Bronchial epithelial cell (primary cell): ENCODE measurements around the gene NRL. TPM values are rescaled to one million over a fixed set of nuclear protein-coding genes. Genes with fewer than 3 reads are reported as not detected.

Experiments
- DNase-seq: peaks from one replicate; pipeline ENCODE4 v3.0.0-alpha.2; 2010; ENCODE audit warnings: low read depth
- FAIRE-seq: peaks from 2 replicates; lab custom pipeline; 2011; peaks lifted over from hg19 to GRCh38; lab: Jason Lieb, UNC
- H3K27me3 ChIP-seq: 2 replicates; pipeline ENCODE4 v1.5.1; 2011; ENCODE audit warnings: low read length; ENCODE audit not compliant: control insufficient read depth, insufficient read depth
- H3K36me3 ChIP-seq: 2 replicates; pipeline ENCODE4 v1.5.1; 2011; ENCODE audit warnings: low read length; ENCODE audit not compliant: control insufficient read depth, insufficient read depth
- H3K4me3 ChIP-seq: 2 replicates; pipeline ENCODE4 v1.5.1; 2011; ENCODE audit warnings: mild to moderate bottlenecking, low read depth, low read length, control low read depth
- CTCF ChIP-seq: IDR thresholded peaks from 2 replicates; pipeline ENCODE4 v1.5.1; 2011; ENCODE audit warnings: mild to moderate bottlenecking, moderate library complexity, low read length, control low read depth, inconsistent platforms; ENCODE audit not compliant: insufficient read depth, severe bottlenecking
- total RNA-seq: library from RNA; depleted of rRNA; stranded (reverse); fragments of >200 nt; gene quantifications from 2 replicates; pipeline ENCODE4 v1.2.1, GENCODE V29; 2014

The NRL gene
- total RNA-seq, 1 donor from 2014 or later = 0.79 TPM

GRCh38 chr14:24113801-24114531 lies 783 bp downstream of the NRL start:
- no peaks in the 10 kb centered on the region for H3K27me3 ChIP-seq
- DNase-seq (peak; percentile 76), FAIRE-seq (no peak)
- TF ChIP-seq CTCF = no peak
- H3K36me3 ChIP-seq = peaks cover 14% of the 10 kb centered on the region
- H3K4me3 ChIP-seq = peak overlapping the region; percentile 60

GRCh38 chr14:24113379-24113800 lies 1.4 kb downstream of the NRL start:
- Histone ChIP-seq H3K27me3 (no peaks in the 10 kb centered on the region), H3K4me3 (peak overlapping the region; percentile 60), H3K36me3 (peaks cover 12% of the 10 kb centered on the region)
- no peak for DNase-seq
- no peak for TF ChIP-seq CTCF
- no peak for FAIRE-seq

GRCh38 chr14:24110523-24110922 lies 4.2 kb downstream of the NRL start:
- DNase-seq (no peak), FAIRE-seq (no peak)
- no peak overlapping the region for H3K4me3 ChIP-seq
- no peaks in the 10 kb centered on the region for H3K27me3 ChIP-seq
- TF ChIP-seq CTCF = no peak
- no peaks in the 10 kb centered on the region for H3K36me3 ChIP-seq

- Histone ChIP-seq H3K4me3 (no peak overlapping the region), H3K36me3 (no peaks in the 10 kb centered on the region), H3K27me3 (no peaks in the 10 kb centered on the region)
- FAIRE-seq (no peak), DNase-seq (peak; percentile 63)
- no peak for TF ChIP-seq CTCF
These were observed 4.7 kb downstream of the NRL start for GRCh38 chr14:24110060-24110459.

- FAIRE-seq (no peak), DNase-seq (no peak)
- H3K27me3 ChIP-seq = no peaks in the 10 kb centered on the region
- H3K4me3 ChIP-seq = no peak overlapping the region
- TF ChIP-seq CTCF = no peak
- H3K36me3 ChIP-seq = peaks cover 4% of the 10 kb centered on the region
These were observed 6.3 kb downstream of the NRL start for GRCh38 chr14:24108336-24108874.
